ENCODE data around the gene ATXN7. TPM values are rescaled to one million over a fixed set of nuclear protein-coding genes. Genes with fewer than 3 reads are reported as not detected.

The ATXN7 gene
- total RNA-seq, 1 donor from 2014 or later, result 12.7 TPM

- DNase-seq (ENCODE audit: low spot score) (no peak), ATAC-seq (no peak)
Observed at GRCh38 chr3:63905731-63906620, 42.3 kb downstream of the ATXN7 start.

- DNase-seq (ENCODE audit: low spot score), result no peak
- ATAC-seq, result no peak
Observed at GRCh38 chr3:63908081-63908736, 44.5 kb downstream of the ATXN7 start.

GRCh38 chr3:63908776-63909175 lies 45.1 kb downstream of the ATXN7 start:
- ATAC-seq (no peak), DNase-seq (ENCODE audit: low spot score) (no peak)

- DNase-seq (ENCODE audit: low spot score) (no peak), ATAC-seq (no peak)
Observed at GRCh38 chr3:63909431-63909830, 45.8 kb downstream of the ATXN7 start.

- ATAC-seq (no peak), DNase-seq (ENCODE audit: low spot score) (no peak)
Observed at GRCh38 chr3:63910001-63910400, 46.3 kb downstream of the ATXN7 start.

- DNase-seq (ENCODE audit: low spot score) (no peak), ATAC-seq (no peak)
Observed at GRCh38 chr3:63910891-63911290, 47.2 kb downstream of the ATXN7 start.

- no peak for ATAC-seq
- no peak for DNase-seq (ENCODE audit: low spot score)
Observed at GRCh38 chr3:63911509-63911872, 47.8 kb downstream of the ATXN7 start.

GRCh38 chr3:63911873-63912767 lies 48.5 kb downstream of the ATXN7 start, which contains the start of gene SCAANT1:
TSS of gene SCAANT1 (minus strand) at chr3:63912383.
- DNase-seq (ENCODE audit: low spot score), result peak; percentile 96
- ATAC-seq, result peak; percentile 85

GRCh38 chr3:63912768-63913588 lies 49.3 kb downstream of the ATXN7 start:
- ATAC-seq, result peak; percentile 39

GRCh38 chr3:63914312-63914711 lies 50.6 kb downstream of the ATXN7 start:
- DNase-seq (ENCODE audit: low spot score), result peak; percentile 68

More at GRCh38 chr3:63912768-63913588, 49.3 kb downstream of the ATXN7 start:
- DNase-seq (ENCODE audit: low spot score), result peak; percentile 77

GRCh38 chr3:63918321-63918720 lies 54.7 kb downstream of the ATXN7 start:
- no peak for DNase-seq (ENCODE audit: low spot score)
- ATAC-seq, result no peak

More at GRCh38 chr3:63914312-63914711, 50.6 kb downstream of the ATXN7 start:
- no peak for ATAC-seq

GRCh38 chr3:63920001-63920400 lies 56.3 kb downstream of the ATXN7 start:
- no peak for DNase-seq (ENCODE audit: low spot score)
- no peak for ATAC-seq

GRCh38 chr3:63921741-63922482 lies 58.2 kb downstream of the ATXN7 start:
- no peak for DNase-seq (ENCODE audit: low spot score)
- ATAC-seq, result no peak

GRCh38 chr3:63922491-63923199 lies 59.0 kb downstream of the ATXN7 start:
- ATAC-seq (peak; percentile 82), DNase-seq (ENCODE audit: low spot score) (no peak)

- no peak for DNase-seq (ENCODE audit: low spot score)
- no peak for ATAC-seq
Observed at GRCh38 chr3:63926309-63926708, 62.6 kb downstream of the ATXN7 start.

GRCh38 chr3:63927422-63928280 lies 64.0 kb downstream of the ATXN7 start:
- peak; percentile 36 for ATAC-seq
- DNase-seq (ENCODE audit: low spot score), result no peak

- DNase-seq (ENCODE audit: low spot score), result no peak
- ATAC-seq, result no peak
Observed at GRCh38 chr3:63931290-63931689, 67.6 kb downstream of the ATXN7 start.
